GM23248 (cell line): ENCODE results near the gene ZFAND6.
"Not testable (repeated sequence)": the region's sequence is repeated elsewhere in the genome, so short reads cannot be mapped to it uniquely, and the experiment has no call there.

Experiments used
- EZH2 ChIP-seq: fragments of 200-600 bp; sonication (generic); IDR thresholded peaks from 2 replicates; pipeline ENCODE4 v1.6.1; 2018; ENCODE audit warnings: antibody characterized with exemption, mild to moderate bottlenecking; ENCODE audit not compliant: insufficient read depth, poor library complexity, severe bottlenecking
- EZH2phosphoT487 ChIP-seq: fragments of 200-600 bp; sonication (generic); IDR thresholded peaks from 2 replicates; pipeline ENCODE4 v1.6.1; 2018; ENCODE audit warnings: antibody characterized with exemption, moderate library complexity, mild to moderate bottlenecking, low read depth; ENCODE audit not compliant: insufficient read depth

DNA sequence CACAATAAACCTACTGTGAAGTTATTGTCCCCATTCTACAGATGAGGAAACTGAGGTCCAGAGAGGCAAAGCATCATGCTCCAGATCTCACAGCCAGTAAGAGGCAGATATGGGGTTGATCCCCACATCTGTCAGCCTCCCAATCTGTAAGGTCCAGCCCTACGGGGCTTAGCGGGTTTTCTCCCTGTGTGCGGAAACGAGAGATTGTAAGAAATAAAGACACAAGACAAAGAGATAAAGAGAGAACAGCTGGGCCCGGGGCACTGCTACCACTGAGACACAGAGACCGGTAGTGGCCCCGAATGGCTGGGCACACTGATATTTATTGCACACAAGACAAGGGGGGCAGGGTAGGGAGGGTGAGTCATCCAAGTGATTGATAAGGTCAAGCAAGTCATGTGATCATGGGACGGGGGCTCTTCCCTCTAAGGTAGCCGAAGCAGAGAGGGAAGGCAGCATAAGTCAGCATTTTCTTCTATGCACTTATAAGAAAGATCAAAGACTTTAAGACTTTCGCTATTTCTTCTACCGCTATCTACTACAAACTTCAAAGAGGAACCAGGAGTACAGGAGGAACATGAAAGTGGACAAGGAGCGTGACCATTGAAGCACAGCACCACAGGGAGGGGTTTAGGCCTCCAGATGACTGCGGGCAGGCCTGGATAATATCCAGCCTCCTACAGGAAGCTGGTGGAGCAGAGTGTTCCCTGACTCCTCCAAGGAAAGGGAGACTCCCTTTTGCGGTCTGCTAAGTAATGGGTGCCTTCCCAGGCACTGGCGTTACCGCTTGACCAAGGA lies 96.1 kb downstream of the ZFAND6 start:
- not testable (repeated sequence) for TF ChIP-seq EZH2, EZH2phosphoT487
